HG03097 (cell line): ENCODE measurements around the gene HEXB.
"Not testable (repeated sequence)": the region's sequence is repeated elsewhere in the genome, so short reads cannot be mapped to it uniquely, and the experiment has no call there.

Experiments
- ATAC-seq: cut with Tn5 transposase; IDR thresholded peaks from one replicate; pipeline ENCODE4 v1.9.1; 2021; ENCODE audit not compliant: unreplicated experiment, low FRiP score

The HEXB gene

DNA sequence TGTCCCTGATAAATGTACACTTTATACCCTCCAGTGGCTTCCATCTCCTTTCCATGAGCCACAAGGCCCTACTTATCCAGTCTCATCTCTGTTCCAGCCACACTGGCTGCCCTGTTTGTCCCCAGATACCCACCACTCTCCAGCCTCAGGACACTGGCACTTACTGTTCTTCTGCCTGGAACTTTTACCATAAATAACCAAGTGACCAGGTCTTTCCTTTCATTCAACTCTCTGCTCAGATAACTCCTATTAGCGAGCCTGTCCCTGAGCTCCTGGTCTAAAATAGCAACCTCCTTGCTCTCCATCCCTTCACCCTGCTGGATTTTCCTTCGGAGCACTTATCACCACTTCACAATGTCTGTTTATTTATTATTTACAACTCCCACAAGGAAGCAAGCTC lies 27.9 kb upstream of the HEXB start:
- no peak for ATAC-seq

DNA sequence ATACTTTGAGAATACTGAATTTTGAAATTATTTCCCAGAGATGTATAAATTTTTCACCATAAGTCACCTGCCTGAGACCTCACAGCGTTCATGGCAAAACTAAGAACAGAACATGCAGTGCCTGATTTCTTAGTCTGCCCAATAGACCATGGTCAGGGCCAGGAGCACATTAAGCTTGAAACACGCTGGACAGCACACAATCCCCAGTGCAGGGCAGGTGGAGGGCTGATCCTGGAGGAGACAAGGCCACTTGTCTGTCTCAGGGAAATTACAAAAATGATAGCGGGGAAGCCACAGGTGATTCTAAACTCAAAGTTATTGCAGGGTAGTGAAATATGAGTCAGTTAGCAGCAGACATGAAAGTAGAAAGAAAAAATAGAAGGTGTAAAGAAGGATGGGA lies 25.9 kb upstream of the HEXB start:
- no peak for ATAC-seq

DNA sequence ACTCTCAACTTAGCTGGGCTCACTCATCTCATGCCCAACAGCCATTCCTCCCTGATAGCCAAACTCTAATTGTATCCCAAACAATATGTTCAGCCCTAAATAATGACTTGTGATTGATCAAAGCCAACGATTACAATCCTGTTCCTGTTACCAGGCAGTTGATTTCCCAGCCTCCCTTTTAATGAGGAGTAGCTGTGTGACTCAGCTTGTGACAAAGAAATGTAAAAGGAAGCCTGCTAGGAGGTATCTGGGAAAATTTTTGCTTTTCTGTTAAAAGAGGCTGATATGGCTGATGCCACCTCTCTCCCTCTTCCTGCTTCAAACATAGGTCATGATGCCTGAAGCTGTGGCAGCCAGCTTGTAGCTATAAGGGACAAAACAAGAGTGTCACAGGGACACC lies 24.9 kb upstream of the HEXB start:
- ATAC-seq, result no peak

DNA sequence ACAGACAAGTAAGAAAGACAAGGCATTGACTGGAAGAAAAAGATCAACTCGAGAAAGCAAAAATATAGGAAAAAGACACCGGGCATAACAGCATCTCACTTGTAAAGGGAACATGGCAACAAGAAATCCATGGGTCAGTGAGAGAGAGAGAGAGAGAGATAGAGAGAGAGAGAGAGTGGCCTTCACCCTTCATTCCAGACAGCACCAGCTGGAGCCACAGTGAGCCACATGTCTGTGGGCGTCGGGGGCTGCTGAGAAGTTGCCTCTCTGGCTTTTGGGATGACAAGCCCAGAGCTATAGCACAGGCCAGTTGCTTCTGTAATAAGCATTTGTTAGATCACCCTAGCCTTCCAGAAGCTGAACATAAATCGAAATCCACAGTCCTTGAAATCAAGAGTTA lies 24.2 kb upstream of the HEXB start:
- ATAC-seq, result no peak

DNA sequence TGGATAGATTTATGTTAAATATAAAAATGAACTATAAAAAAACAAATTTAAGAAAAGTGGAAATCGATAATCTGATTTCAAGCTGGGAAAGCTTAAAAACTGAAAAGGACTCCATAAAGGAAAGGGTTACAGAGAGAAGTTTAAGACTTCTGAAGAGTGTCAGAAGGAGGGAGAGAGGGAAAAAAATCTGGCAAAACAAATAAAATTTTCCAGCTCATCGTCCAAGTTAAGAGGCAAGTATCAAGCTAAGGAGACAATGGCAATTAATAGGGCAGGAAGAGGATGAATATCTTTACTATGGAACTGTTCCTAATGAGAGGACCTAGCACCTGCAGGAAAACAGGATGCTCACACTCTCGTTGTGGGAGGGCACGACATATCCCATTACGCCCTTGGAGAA lies 20.5 kb upstream of the HEXB start:
- no peak for ATAC-seq

DNA sequence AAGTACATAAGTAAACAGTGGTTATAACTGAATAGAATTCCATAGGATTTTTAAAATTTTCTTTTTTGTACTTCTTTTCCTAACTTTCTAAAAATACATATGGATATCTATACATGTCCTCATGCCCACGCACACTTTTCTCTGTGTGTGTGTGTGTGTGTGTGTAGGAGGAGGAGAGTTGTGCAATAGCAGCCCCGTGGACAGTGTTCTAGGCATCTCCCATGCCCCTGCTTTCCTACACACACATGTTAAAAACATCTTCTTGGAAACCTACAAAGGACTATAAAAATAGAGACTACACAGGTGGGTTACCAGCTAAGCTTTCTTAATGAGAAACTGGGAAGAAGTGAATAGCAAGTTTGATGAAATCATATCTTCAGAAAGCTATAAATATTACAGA lies 19.8 kb upstream of the HEXB start:
- ATAC-seq, result no peak

DNA sequence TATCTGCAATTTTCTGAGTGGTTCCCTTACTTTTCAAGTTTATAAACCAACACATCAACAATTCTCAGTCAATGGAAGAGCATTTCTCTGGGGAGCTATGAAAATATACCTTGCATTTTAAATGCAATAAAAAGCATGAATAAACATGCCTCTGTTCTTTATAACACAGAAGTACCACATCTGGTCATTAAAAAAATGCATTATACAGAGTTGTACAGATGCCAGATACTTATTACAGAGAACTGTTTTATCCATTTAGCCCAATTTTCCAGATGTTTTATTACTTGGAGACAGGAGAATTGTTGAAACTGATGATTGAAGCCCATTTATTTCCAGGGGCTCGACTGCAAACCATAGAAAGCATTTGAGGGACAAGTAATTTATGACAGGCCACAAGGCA lies 19.2 kb upstream of the HEXB start:
- ATAC-seq, result no peak

DNA sequence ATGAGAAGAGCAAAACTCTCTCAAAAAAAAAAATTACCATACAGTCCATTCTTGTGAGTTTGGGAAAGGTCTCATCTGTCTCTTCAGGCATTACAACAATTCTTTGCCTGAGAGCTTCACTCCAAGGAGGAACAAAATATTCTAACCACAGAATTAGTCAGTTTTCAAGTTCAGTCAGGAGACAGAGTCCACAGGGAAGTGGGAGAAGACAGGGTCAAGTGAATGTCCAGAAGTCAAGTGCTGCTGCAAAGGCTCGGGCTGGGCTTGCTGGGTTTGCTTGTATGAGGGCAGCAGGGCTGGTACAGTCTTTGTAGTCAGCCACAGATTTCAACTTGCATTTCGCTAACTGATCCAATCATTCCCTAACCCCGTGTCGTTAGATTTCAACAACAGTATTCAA lies 17.6 kb upstream of the HEXB start:
- ATAC-seq, result no peak

DNA sequence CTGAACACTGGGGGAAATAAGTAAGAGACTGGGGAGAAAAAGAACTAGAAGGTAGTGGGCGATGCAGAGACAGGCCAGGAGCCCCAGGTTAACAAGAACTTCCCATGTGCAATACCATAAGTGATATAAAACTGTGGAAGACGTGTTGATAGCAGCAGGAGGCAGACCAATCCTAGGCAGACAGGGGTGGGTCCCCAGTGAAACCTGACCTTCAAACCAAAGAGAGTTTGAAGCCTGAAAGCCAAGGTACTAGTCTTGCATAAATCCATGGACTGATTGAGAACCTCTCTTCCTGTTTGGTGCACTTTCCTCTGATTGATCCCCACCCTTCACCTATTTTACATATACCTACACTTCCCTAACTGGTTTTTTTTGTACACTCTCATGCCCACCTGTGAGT lies 15.2 kb upstream of the HEXB start:
- no peak for ATAC-seq

DNA sequence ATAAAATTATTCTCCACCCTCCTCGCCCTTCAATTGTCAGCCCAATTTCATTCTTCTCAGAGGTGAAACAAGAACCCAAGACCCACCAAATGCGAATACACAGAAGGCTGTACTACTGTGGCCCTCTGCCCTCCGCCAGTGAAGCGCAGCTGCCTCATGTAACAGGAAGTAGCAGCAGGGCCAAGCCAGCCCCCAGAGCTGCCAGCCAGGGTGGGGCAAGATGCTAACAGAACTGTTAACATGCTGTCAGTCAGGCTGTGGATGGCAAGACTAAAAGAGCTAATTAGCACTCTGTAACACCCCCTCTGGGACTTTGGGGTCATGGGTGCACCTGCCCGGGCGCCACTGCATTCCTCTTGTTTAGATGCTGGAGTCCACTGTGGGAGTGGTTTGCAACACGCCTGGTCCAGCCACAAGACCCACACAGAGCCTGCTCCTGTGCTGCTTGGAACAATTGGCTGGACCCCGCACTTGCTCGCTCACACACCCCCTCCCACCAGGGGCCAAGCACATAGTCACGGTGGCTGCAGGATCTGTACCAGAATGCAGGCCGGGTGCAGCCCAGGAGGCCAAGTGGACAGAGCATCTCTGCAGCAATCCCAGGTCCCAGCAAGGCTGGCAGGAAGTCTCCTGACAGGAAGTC lies 14.5 kb upstream of the HEXB start:
- no peak for ATAC-seq

DNA sequence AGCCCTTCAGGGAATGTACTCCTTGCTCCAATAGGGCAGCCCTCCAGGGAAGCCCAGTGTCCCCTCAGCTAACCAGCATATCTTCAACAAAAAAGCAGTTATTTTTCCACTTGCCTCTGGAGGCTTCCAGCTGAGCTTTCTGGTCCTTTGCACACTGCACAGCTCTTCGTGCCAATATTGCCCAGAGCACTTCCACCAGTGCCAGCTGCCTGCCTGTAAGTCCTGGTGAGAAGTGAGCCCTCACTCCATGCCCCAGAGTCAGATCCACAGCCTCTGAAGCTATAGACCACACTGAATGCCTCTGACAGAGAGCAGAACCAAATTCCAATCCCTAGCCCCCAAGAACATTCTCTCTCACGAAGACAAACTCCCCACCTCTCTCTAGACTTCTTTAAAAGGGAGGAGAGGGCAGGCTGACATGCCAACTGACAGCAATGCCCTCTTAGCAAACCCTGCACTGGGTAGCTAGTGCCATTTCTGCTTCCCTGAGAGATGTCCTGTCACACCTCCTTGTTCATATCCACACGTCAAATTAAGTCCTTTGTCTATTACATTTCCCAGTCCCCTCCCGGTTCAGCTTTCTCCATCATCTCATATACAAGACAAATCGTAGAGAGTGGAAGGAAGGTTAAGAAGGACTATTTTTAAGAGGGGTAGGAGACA lies 12.7 kb upstream of the HEXB start:
- no peak for ATAC-seq

DNA sequence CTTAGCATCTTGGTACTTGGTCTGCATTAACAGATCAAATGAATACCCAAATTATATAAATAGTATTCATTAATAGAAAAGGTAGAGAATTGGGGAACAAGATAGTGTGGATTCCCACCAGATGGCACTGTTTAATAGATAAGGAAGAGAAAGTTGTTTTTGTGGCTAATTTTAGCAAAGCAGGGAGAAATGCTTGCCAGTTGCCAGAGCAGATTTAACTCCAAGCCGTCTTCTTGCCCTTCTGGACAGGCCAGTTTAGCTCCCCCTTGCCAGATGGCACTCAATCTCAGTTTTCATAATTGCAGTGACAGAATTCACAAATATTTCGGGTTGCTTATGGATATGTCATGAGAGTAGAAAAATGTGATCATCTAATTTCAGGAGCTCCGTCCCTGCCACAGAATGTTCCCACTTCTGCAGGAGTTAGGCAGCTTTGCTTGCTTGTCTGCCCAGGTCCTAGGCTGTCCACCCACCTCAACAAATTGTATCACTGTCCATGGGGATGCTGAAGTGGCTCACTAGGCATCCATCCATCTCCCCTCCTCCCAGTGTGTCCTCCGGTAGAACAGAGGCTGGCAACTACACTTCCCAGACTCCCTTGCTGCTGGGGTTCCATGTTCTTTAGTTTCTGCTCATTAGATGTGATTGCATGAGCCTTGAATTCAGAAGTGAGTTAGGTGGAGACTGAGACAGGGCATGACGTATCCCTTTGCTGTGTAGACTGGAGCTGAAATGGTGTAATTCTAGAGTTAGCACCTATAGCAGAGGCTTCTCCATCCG lies 11.8 kb upstream of the HEXB start:
- ATAC-seq, result no peak

DNA sequence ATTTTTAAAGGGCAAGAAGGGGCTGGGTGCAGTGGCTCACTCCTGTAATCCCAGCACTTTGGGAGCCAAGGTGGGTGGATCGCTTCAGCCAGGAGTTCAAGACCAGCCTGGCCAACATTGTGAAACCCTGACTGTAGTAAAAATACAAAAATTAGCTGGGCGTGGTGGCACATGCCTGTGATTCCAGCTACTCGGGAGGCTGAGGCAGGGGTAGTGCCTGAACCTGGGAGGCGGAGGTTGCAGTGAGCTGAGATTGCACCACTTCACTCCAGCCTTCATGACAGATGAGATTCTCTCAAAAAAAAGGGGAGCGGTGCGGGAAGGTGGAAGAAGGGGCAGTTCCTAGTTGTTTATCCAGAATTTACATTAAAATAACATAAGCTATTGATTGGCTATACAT lies 8.6 kb upstream of the HEXB start:
- ATAC-seq, result not testable (repeated sequence)

DNA sequence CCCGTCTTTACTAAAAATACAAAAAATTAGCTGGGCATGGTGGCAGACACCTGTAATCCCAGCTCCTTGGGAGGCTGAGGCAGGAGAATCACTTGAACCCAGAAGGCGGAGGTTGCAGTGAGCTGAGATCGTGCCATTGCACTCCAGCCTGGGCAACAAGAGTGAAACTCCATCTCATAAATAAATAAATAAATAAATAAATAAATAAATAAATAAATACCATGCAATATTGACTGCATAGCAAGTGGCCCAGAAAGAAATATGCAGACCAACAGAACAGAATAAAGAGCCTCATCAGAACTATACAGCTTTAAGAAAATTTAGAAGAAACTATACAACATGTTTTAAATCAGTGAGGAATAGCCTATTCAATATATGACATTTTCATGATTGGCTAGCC lies 6.9 kb upstream of the HEXB start:
- ATAC-seq, result not testable (repeated sequence)

DNA sequence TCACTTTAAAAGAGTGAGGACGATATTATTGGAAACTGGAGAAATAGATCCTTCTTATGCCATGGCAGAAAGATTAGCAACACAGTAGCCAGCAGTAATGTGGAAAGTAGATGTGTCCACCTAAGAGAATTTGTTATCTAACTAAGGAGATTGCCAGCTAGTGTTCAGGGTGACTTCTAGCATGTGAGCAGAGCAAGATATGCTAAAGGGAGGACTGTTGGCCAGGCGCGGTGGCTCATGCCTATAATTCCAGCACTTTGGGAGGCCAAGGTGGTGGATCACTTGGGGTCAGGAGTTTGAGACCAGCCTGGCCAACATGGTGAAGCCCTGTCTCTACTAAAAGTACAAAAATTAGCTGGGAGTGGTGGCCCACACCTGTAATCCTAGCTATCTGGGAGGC lies 5.7 kb upstream of the HEXB start:
- not testable (repeated sequence) for ATAC-seq

DNA sequence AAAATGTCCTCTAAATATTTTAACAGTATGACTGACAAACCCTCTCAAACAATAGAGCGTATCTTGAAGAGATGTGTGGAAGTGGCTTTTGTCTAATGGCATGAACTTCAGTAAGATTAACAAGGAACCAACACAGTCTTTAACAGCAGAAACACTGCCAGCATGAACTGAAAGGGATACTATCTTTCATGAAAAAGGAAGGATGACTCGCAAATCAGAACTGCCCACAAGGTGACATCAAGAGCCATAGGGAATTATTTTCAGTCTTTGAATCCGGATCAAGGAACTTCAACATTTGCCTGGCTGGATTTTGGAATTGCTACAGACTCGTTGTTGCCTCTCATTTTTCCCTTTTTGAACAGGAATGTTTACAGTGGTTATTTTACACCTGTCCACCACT lies 5.1 kb upstream of the HEXB start:
- no peak for ATAC-seq

DNA sequence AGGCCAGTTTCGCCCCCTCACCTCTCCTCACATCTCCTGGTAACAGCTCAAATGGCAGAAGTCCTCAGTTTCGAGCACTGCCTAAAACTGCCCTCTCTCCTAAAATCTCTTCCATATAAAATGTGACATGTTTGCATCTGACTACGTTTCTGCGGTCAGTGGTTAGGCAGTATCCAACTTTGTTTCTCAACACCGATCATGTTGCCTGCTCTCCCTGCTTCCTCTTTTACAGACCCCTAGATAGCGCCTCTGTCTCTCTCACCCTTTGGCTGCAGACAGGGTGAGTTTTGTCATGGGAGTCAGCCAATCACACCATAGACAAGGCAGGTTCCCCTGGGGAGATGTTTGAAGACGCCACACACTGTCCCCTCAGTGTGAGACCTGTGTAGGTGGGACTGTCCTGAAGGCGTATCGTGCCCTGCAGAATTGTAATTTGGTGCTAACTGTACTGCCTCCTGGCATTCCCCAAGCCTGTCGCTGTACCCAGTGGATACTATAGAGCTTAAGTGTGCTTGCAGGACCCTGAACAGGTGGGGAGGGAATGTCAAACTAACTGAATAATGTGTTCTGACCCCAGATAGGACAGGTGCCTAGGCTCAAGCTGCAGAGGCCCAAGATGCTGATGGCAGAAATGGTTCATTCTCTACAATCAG lies 1.1 kb downstream of the HEXB start:
- ATAC-seq, result peak; percentile 50

DNA sequence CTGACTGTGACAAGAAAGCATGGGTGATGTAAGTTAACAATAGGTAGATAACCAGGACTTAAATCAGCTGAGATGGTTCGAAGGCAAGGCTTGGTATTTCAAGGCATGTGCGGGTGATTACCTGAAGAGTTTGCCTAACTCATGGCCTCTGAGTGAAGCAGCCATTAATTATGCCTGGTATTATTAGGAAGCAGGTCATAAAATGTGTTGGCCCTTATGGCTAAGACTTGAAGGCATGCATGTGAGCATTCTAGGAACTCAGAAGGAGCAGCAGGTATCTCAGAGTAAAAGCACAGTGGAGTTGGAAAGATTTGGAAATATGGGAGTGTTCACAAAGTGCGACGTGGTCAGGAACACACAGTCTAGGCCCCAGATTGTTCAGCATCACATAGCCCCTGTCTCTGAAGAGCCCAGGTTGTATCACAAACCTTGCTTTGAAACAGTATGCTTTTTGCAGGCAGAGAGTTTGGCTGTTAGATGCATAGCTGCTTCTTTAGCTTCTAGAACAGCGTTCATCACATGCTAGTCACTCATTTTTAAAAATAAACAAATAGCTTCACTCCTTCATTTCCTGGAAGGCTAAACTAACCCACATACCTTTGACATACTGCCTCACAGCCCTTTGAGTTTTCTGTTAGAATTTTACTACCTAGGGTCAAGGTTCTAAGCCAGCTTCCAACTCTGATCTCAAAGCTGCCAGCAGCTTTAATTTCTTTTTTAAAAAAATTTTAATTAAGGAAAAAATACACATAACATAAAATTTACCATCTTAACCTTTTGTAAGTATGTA lies 2.1 kb downstream of the HEXB start:
- ATAC-seq, result no peak

DNA sequence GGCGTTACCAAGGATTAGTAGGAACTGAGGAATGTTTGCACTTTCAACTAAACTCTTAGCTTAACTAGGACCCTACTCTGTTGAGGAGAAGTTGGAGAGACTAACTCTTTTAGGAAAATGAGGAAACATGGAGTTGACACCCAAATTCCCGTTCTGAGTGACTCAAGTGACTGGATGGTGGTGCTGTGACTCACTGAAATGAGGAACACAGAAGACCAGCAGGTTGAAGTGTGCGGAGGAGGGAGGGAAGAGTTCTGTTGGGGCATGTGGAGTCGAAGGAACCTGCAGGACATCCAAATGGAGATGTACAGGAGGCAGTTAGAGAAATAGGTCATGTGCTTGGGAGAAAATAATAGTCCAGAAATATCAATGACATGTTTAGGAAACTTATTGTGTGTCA lies 8.2 kb downstream of the HEXB start:
- ATAC-seq, result no peak

DNA sequence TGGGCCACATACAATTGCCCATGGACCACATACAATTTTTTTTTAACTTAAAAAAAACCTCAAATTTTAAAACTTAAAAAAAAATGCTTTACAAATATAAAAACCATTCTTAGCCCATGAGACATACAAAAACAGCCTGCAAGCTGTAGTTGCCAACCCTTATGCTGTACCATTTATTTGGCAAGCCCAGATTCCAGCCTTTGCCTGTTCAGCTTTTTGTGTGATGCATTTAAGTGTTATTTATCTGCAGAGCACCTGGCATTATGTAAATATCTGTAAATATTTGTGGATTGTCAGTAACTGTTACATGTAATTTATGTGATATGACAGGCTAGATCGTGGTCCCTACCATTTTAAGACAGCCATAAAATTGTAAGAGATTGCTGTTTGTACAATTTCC lies 32.6 kb downstream of the HEXB start:
- ATAC-seq, result no peak

DNA sequence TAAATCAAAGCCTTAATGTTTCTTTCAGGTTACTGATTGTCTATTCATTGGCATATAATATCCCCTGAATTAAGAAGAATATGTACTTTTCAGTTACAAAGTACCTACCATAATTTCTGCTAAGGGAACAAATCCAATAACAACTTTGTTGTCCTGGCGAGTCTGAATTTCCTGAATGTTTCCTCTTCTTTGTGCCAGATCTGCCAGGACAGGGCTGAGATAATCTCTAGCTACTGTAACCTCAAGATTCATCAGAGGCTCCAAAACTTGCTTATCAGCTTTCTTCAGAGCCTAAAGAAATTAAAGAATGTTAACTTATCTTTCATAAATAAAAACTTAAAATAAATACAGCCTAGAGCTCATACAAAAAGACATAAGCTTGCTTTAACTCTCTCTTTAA lies 37.2 kb downstream of the HEXB start:
- no peak for ATAC-seq
